GM18858 (cell line): ENCODE results near the gene SULT1A3.
"Not testable (repeated sequence)": the region's sequence is repeated elsewhere in the genome, so short reads cannot be mapped to it uniquely, and the experiment has no call there.

ENCODE experiments used
- ATAC-seq: cut with Tn5 transposase; IDR thresholded peaks from one replicate; pipeline ENCODE4 v1.9.1; 2021; ENCODE audit not compliant: unreplicated experiment

Gene SULT1A3

DNA sequence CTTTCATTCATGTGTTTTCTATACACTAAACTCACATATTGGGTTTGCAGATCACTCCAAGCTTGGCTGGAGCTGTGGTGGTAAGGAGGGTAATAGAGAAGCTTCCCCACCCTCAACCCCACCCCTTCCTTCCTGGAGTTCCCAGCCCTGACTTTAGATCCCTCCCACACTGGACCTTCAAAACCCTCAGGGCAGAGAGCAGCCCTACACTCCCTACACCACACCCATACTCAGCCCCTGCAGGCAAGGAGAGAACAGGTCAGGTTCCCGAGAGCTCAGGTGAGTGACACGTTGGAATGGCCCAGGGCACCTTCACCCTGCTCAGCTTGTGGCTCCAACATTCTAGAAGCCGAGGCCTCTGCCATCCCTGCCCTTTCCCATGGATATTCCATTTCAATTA is at the start of gene SULT1A3:
Gene SULT1A3 (plus strand): TSS at position 207 of the 400 bp plus-strand sequence. CDS start 1,474 bp downstream, outside the sequence.
- ATAC-seq = not testable (repeated sequence)

DNA sequence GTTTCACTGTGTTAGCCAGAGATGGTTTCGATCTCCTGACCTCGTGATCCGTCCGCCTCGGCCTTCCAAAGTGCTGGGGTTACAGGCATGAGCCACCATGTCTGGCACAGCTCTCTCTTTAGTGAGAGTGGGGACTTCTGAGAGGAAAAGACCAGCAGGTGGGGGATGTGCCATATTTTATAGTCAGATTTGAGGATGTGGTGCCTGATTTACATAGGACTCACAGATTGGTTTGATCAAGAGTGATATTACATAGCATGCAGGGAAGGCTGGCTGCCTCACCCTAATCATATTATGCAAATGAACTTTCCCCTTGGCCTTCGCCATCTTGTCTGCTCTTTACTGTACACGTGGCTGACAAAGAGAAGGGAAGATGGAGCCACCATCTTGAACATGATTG is 48.0 kb upstream of the SULT1A3 start:
- ATAC-seq = no peak

DNA sequence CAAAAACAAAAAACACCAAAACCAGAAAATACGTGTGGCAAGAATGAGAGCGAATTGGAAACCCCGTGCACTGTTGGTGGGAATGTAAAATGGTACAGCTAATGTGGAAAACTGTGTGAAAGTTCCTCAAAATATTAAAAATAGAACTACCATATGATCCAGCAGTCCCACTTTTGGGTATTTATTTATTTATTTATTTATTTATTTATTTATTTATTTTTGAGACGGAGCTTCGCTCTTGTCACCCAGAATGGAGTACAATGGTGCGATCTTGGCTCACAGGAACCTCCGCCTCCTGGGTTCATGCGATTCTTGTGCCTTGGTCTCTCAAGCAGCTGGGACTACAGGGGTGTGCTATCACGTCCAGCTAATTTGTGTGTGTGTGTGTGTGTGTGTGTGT is 46.5 kb upstream of the SULT1A3 start:
- no peak for ATAC-seq

DNA sequence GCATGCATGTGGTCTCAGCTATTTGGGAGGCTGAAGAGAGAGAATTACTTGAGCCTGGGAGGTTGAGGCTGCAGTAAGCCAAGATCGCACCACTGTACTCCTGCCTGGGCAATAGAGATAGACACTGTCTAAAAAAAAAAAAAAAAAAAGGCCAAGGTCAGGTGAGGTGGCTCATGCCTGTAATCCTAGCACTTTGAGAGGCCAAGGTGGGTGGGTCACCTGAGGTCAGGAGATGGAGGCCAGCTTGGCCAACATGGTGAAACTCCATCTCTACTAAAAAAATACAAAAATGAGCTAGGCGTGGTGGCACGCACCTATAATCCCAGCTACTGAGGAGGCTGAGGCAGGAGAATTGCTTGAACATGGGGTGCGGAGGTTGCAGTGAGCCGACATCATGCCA is 43.9 kb upstream of the SULT1A3 start:
- no peak for ATAC-seq

DNA sequence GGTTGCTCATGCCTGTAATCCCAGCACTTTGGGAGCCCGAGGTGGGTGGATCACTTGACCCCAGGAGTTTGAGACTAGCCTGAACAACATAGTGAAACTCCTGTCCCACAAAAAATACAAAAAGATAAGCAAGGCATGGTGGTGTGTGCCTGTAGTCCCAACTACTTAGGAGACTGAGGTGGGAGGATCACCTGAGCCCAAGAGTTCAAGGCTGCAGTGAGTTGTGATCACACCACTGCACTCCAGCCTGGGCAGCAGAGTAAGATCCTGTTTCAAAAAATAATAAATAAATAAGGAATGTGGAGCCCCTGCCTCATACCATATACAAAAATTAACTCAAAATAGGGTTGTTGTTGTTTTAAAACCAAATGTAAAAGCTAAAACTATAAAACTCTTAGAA is 41.8 kb upstream of the SULT1A3 start:
- no peak for ATAC-seq

DNA sequence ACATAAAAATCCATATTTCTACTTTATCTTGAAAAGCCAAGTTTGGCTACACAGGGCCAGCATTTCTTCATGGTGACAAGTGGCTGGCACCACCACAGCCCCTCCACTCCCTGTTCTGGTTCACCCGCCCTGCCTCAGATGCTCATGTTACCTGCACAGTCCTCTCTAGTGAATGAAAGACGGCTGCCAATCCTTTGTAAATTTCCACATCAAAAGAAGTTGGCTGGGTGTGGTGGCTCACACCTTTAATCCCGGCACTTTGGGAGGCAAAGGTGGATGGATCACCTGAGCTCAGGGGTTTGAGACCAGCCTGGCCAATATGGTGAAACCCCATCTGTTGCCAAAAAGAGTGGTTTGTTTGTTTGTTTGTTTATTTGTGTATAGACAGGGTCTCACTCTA is 35.5 kb upstream of the SULT1A3 start:
- ATAC-seq = no peak

DNA sequence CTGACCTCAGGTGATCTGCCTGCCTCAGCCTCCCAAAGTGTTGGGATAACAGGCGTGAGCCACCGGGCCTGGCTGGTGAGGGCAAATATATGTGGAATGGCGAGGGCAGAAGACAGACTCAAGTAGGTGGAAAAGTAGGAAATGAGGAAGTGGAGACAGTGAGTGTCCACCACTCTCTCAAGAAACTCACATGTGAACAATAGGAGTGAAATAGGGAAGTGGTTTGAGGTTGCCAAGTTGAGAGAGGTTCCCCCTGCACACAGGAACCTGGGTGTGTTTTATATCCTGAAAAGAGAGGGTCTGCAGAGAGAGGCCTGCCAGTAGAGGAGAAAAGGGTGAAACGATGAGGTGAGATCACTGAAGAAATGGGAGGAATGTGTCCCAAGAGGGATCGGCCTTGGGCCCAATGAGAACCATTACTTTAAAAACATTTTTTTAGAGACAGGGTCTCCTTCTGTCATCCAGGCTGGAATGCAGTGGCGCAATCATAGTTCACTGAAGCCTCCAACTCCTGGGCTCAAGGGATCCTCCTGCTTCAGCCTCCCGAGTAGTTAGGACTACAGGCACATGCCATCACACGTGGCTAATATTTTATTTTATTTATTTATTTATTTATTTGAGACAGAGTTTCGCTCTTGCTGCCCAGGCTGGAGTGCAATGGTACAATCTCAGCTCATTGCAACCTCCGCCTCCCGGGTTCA is 32.7 kb upstream of the SULT1A3 start:
- no peak for ATAC-seq

DNA sequence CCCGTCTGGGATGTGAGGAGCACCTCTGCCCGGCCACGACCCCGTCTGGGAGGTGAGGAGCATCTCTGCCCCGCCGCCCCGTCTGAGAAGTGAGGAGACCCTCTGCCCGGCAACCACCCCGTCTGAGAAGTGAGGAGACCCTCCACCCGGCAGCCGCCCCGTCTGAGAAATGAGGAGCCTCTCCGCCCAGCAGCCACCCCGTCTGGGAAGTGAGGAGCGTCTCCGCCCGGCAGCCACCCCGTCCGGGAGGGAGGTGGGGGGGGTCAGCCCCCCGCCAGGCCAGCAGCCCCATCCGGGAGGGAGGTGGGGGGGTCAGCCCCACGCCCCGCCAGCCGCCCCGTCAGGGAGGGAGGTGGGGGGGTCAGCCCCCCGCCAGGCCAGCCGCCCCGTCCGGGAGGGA is 30.3 kb upstream of the SULT1A3 start:
- not testable (repeated sequence) for ATAC-seq

DNA sequence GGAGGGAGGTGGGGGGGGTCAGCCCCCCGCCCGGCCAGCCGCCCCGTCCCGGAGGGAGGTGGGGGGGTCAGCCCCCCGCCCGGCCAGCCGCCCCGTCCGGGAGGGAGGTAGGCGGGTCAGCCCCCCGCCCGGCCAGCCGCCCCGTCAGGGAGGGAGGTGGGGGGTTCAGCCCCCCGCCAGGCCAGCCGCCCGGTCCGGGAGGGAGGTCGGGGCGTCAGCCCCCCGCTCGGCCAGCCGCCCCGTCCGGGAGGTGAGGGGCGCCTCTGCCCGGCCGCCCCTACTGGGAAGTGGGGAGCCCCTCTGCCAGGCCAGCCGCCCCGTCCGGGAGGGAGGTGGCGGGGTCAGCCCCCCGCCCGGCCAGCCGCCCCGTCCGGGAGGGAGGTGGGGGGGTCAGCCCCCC is 29.6 kb upstream of the SULT1A3 start:
- ATAC-seq = not testable (repeated sequence)

DNA sequence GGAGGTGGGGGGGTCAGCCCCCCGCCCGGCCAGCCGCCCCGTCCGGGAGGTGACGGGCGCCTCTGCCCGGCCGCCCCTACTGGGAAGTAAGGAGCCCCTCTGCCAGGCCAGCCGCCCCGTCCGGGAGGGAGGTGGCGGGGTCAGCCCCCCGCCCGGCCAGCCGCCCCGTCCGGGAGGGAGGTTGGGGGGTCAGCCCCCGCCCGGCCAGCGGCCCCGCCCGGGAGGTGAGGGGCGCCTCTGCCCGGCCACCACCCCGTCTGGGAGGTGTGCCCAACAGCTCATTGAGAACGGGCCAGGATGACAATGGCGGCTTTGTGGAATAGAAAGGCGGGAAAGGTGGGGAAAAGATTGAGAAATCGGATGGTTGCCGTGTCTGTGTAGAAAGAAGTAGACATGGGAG is 28.9 kb upstream of the SULT1A3 start:
- not testable (repeated sequence) for ATAC-seq

DNA sequence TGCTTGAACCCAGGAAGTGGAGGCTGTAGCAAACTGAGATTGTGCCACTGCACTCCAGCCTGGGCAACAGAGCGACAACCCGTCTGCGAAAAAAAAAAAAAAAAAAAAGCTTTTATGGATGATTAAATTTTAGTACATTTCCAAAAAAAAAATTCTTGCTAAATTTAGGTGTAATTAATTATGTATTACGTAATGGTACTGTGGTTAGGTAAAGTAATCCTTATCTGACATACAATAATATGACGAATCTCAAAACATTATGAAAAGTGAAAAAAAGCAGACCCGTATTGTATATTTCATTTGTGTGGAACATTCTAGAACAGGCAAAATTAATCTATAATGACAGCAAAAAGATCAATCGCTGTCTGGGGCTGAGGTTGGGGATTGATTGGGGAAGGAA is 26.0 kb upstream of the SULT1A3 start:
- ATAC-seq = no peak

DNA sequence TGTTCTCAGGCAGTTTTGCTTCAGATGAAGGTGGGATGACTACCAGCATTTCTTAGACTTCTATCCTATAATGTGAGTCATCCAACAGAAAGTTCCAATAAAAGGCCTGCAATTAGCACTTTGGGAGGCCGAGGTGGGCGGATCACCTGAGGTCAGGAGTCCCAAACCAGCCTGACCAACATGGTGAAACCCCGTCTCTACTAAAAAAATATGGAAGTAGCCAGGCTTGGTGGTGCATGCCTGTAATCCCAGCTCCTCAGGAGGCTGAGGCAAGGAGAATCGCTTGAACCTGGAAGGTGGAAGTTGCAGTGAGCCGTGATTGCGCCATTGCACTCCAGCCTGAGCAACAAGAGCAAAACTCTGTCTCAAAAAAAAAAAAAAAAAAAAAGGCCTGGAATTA is 22.2 kb upstream of the SULT1A3 start:
- not testable (repeated sequence) for ATAC-seq

DNA sequence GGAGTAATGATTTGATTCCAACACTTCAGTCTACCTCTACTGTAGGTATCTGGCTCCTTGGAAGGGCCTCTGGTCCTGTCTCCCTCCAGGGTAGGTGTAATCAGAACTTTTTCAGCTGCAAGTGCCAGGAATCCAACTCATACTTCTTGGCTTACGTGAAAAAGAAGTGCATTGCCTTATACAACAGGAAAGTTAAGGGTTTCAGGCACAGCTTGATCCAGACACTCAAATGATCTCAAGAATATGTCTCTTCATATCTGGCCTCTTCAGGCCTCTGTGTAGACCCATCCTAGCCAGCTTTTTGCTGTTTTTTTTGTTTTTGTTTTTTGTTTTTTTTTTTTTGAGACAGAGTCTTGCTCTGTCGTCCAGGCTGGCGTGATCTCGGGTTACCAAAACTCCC is 19.9 kb upstream of the SULT1A3 start:
- ATAC-seq = no peak

DNA sequence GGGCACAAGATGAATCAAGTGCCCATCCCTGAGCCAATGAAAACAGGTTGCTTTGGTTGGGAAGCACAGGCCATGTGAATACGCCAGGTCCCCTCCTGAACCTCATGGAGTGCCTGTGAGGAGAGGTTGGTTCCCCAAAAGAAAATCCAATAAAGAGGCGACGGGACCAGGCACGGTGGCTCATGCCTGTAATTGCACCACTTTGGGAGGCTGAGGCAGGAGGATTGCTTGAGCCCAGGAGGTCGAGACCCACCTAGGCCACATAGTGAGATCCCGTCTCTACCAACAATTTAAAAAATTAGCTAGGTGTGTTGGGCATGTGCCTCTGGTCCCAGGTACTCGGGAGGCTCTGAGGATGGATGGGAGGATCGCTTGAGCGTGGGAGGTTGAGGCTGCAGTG is 19.1 kb upstream of the SULT1A3 start:
- no peak for ATAC-seq

DNA sequence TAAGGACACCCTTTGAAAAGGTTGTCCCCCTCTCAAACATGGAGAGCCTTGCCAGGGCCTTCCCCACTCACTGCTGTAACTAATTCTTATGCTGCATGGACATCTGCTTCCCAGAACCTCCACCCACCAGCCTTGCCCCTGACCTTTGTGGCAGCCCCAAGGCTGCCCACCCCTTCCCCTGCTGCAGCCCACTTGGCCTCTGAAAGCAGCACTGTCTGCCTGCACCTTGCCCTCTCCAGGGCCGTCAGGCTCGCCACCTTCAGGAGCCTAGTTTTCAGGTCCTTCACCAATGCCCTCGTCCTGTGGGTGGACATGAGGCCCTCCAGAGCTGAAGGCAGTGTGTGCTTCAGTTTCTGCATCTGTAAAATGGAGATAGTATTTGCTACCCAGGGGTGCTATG is 18.3 kb upstream of the SULT1A3 start:
- no peak for ATAC-seq

DNA sequence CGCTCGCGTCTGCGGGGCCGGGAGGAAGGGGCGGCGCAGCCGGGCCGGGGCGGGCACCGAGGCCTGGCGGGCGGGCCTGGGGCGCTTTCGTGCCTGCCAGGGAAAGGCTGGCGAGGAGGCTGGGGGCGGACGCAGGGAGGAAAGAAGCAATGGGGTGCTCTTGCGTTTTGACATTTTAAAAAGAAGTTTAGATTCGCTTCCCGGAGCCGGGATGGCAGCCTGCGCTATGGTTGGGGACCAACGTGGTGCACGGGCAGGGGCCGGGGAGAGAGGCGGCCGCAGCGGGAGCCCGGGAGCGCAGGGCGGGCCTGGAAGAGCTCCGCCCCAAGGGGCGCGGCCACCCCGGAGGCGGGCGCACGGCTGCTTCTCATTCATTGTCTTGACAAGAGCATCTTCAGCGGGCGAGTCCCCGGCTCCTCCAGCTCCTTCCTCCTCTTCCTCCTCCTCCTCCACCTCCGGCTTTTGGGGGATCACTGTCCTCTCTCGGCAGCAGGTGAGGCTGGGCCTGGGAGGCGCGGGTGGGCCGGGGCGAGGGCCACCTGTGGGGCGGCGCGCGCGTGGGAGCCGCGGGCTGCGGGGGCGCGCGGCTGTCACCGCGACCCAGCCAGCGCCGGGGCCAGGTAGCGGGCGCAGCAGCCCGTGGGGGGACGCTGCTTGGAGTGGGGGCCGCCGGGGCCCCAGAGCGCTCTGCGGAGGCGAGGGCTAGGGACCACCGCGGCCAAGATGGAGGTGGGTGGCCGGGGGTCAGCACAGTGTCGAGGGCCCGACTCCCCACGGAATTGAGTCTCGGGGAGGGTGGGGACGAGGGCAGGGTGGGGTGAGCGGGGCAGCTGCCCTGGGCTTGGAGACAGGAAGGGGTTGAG is 15.6 kb upstream of the SULT1A3 start, which contains the start of gene CORO1A:
Gene CORO1A (plus strand): TSS at position 370 of the 863 bp plus-strand sequence. CDS start 1,608 bp downstream, outside the sequence.
- ATAC-seq = no peak

DNA sequence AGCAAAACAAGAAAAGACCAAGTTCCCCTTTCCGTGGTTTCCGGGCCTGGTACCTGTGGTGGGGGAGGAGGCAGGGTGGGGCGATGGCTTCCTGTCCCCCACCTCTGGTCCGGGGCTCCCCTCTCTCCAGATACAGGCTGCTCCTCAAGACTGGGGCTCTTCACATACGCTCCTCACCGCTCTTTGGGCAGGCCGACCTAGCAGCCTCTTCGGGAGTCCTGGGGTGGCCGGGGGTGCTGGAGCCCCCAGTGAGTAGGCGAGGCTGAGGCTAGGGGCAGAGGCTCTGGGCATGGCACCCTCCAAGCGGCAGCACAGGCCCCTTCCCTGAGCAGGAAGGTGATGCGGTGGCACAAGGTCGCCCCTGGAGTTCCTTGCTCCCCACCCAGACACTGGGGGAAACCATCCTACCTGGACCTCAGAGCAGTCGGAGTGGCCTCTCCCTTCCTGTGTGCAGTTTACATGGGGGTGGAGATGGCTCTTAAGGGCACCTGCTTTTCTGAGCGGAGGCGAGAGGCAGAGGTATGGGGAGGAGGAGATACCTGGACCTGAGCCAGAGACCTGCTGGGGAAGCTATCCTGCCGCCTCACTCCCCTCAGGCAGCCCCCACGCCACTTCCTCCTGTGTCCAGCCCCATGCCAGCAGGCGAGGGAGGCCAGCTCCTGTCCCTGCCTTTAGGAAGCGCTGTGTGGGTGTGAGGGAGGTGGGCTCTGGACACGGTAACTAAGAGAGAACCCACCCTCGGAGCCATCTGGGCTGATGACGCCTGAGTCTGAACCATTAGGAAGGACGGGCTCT is 14.8 kb upstream of the SULT1A3 start:
- no peak for ATAC-seq

DNA sequence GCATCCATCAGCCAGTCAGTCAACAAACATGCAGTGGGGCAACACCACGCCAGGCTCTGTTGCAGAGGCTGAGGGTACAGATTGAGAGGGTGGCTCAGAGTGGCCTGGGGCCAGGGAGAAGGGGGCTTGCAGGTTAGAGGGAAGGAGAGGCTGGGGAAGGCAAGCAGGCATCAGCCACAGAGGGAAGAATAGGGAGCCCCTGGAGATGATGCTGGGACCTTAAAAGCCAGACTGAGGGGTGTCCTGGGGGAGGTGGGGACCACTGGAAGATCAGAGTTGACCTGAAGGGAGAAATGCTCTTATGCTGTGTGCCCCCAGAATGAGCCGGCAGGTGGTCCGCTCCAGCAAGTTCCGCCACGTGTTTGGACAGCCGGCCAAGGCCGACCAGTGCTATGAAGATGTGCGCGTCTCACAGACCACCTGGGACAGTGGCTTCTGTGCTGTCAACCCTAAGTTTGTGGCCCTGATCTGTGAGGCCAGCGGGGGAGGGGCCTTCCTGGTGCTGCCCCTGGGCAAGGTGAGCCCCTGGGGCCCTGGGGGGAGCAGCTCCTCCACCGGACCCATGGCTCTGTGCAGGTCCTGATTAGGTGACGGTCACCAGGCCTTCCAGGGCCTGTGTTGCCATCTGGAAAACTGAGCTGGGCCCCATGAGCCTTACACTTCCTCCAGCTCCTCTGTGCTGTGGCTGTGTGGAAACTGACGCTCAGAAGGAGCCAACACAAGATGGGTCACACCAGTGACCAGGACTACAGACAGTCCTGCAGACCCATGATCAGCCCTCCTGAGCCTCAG is 14.0 kb upstream of the SULT1A3 start:
- ATAC-seq = no peak

DNA sequence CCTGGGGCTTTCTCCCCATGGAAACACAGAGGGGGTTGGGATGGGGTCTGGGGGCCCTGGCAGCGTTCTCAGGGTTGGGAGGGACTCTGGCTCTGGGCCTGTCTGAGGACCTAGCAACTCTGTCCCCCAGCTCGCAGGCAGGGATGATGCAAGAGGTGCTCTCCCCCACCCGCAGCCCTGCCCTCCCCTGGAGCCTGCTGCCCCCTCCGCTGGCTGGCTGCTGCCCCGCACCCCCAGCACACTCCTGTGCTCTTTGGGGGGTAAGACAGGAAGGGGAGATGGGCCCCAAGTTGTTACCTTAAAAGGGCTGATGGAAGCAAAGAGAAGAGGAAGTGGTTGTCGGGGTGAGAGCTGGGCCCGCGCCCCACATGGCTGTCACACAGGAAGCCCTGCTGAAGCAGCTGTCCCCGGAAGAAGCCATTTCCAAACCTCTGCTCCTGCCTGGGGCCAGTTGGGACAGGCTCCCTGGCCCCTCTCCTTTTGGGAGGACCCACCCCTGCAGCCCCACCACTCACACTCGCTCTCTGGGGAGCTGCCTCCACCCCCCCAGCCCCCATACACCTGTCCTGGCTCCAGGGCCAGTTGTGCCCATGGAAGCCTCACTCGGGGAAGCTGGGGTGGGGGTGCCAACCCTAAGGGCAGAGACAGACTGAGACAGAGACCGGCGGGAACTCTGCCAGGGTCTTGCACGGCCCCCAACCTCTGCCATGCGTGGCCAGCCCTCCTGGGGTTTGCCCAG is 13.2 kb upstream of the SULT1A3 start:
- no peak for ATAC-seq

DNA sequence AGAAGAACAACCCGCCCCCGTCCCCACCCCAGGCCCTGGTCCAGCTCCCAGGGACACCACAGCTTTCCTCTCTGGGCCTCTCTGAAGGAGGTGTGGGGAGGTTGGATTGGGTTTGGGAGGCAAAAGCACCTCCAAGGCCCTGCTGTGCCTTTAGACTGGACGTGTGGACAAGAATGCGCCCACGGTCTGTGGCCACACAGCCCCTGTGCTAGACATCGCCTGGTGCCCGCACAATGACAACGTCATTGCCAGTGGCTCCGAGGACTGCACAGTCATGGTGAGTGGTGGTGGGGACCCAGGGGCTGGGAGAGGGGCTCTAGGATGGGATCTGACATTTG is 12.6 kb upstream of the SULT1A3 start:
- ATAC-seq = no peak
